Activated naive CD8-positive, alpha-beta T cell treated with anti-CD3 and anti-CD28 coated beads for 36 hours (primary cell): Measurements from ENCODE around the gene NXN. TPM values are rescaled to one million over a fixed set of nuclear protein-coding genes. Genes with fewer than 3 reads are reported as not detected.

Experiments used
- DNase-seq: peaks from one replicate; pipeline ENCODE4 v3.0.0; 2021
- H3K27ac Mint-ChIP-seq: one replicate; pipeline ENCODE4 v1.8.0; 2022; ENCODE audit warnings: mild to moderate bottlenecking, moderate library complexity, mixed read lengths
- H3K27me3 Mint-ChIP-seq: one replicate; pipeline ENCODE4 v1.8.0; 2022; ENCODE audit warnings: mild to moderate bottlenecking, mixed read lengths
- H3K36me3 Mint-ChIP-seq: one replicate; pipeline ENCODE4 v1.8.0; 2021; ENCODE audit warnings: mild to moderate bottlenecking, mixed read lengths
- H3K4me1 Mint-ChIP-seq: one replicate; pipeline ENCODE4 v1.8.0; 2021; ENCODE audit warnings: mixed read lengths
- H3K4me3 Mint-ChIP-seq: one replicate; pipeline ENCODE4 v1.8.0; 2022; ENCODE audit warnings: mild to moderate bottlenecking, moderate library complexity, mixed read lengths
- H3K9me3 Mint-ChIP-seq: one replicate; pipeline ENCODE4 v1.8.0; 2022; ENCODE audit warnings: mixed read lengths
- total RNA-seq, 2 experiments: library from RNA; stranded (reverse); gene quantifications; one replicate each; pipeline ENCODE4 v1.2.3, GENCODE V29; 2021

Gene NXN
- total RNA-seq, 2 experiments from 2014 or later, result 0.48 to 0.49 TPM

DNA sequence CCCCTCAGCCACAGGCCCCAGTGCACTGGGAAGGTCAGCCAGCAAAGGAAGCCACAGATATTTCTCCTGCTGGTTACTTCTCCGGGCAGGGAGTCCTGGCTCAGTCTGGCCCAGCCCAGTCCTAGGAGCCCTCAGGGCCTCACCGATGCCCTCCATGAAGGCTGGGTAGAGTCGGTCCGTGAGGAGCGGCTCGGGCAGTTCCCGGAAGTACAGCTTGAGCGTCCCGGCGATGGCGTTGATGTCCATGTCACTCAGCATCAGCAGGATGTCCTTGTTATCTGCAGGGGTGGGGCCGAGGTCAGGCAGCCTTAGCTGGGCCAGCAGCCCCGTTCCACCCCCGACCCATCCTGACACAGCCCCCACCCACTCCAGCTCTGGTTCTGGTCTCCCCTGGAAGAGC, 31.0 kb upstream of the NXN start:
- Mint-ChIP-seq H3K4me1 (peaks cover 4% of the 10 kb centered on the region), H3K27ac (no peak overlapping the region), H3K27me3 (no peaks in the 10 kb centered on the region), H3K36me3 (no peaks in the 10 kb centered on the region), H3K9me3 (no peaks in the 10 kb centered on the region), H3K4me3 (no peak overlapping the region)
- no peak for DNase-seq

DNA sequence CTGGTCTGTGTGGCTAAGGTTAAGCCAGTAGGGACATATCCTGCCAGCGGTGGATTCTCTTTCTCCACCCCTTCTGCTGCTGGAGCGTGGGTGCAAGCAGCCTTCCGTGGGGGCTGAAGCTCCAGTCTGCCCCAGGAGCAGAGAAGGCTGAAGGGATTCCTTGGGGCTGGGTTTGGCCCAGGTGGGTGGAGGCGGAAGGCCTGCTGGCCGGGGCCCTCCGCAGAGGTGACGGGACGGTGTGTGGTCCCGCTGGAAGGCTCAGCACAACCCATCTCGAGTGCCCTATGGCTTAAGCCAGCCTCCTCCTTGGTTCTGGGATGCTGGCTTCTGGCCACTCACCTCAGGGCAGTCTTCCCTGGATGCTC, 30.5 kb upstream of the NXN start:
- no peaks in the 10 kb centered on the region for H3K9me3 Mint-ChIP-seq
- no peak overlapping the region for H3K4me3 Mint-ChIP-seq
- no peak for DNase-seq
- no peak overlapping the region for H3K27ac Mint-ChIP-seq
- peaks cover 10% of the 10 kb centered on the region for H3K4me1 Mint-ChIP-seq
- H3K36me3 Mint-ChIP-seq, result no peaks in the 10 kb centered on the region
- no peaks in the 10 kb centered on the region for H3K27me3 Mint-ChIP-seq

DNA sequence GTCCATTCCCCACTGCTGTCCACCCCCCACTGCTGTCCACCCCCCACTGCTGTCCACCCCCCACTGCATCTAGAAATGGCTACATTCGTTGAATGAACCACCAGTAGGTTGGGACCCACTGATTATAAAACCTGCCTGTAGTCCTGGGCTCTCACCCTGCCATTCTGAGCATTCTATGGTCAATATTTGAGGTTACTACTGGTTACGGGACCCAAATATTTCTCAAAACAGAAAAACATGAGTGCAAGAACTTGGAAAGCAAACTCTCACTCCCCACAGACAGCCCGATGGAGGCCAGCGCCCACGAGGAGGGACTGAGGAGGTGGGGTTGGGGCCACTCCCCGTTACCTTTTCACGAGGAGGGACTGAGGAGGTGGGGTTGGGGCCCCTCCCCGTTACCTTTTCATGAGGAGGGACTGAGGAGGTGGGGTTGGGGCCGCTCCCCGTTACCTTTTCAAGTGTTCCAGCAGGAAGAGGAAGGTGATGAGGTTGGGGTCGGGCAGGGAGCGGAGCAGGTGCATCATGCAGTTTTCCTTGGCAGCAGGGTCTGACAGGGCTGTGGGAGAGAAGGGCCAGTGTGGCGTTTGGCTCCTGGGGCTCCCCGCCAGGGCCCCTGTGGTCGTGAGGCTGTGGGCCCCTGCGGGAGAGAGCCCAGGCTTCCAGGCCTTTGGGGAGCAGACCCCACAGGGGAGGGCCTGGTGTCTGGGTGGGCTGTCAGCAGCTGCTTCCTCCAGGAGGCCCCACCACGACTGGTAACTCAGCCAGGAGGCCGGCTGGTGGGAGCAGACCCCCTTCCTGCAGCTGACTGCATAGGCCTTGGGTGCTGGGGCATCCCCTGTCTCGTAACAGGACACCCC, 29.9 kb upstream of the NXN start:
- Mint-ChIP-seq H3K36me3 (no peaks in the 10 kb centered on the region), H3K4me3 (no peak overlapping the region)

DNA sequence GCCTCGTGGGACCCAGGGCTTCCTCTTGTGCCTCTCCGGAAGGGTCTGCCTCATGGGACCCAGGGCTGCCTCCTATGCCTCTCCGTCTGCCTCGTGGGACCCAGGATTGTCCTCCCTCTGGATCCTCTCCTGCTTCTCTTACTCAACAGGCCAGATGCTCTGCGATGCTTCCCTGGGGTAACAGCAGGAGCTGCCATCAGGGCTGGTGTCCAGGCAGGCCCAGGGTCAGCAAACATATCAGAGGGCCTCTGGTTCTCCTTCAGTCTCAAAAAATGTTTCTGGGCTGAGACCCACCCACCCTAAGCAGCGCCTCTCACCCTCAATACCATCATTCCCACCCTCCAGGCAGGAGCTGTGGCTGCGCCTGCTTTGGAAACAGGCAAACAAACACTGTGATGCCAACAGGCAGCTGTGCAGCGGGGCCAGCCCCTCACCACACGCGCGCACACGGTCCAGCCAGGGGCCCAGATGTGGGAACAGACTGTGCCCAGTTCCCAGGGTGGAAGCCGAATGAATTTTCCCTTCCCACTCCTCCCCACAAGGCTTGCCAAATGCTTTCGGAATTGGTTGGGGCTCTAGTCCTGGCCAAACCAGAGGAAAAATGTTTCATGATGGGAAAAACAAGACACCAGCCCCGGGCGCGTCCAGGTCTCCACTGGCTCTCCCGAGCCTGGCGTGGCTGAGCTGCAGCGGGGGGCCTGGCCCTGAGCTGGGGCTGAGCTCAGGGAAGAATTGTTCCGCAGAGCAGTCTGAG, 28.6 kb upstream of the NXN start:
- no peak overlapping the region for H3K4me3 Mint-ChIP-seq
- H3K9me3 Mint-ChIP-seq, result no peaks in the 10 kb centered on the region
- H3K36me3 Mint-ChIP-seq, result no peaks in the 10 kb centered on the region
- peaks cover 12% of the 10 kb centered on the region for H3K4me1 Mint-ChIP-seq
- H3K27me3 Mint-ChIP-seq, result no peaks in the 10 kb centered on the region
- no peak overlapping the region for H3K27ac Mint-ChIP-seq
- DNase-seq, result no peak

More for the DNA sequence above, 29.9 kb upstream of the NXN start:
- Mint-ChIP-seq H3K4me1 (peaks cover 12% of the 10 kb centered on the region), H3K27me3 (no peaks in the 10 kb centered on the region), H3K27ac (no peak overlapping the region), H3K9me3 (no peaks in the 10 kb centered on the region)
- no peak for DNase-seq

DNA sequence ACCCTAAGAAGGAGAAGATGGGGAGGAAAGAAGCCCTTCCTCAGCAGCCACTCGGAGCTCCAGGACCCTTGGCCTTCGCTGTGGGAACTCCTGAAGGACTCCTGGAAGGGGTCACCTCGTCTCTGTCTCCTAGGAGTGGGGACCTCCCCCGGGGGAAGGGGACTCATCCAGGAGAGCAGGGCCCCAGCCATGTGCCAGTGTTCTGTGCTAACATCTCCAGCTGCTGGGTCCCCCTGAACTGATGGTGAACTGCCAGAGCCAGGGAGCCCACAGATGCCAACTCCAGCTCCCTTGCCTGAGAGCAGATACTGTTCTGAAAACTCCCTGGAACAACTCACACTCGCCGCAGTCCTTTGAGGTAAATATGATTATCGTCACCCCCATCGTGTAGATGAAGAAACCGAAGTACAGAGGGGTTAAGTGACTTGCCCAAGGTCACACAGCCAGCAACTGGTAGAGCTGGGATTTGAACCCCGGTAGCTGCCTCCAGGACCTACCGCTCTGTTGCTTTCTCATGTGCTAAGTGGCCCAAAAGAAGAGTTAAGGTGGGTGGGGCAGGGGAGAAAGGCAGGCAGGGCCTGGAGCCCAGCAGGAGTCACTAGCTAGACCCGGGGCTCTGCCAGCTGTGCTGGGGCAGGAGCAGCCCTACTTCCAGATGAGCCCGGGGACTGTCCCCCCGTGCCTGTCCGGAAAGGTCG, 27.9 kb upstream of the NXN start:
- no peak for DNase-seq
- Mint-ChIP-seq H3K36me3 (no peaks in the 10 kb centered on the region), H3K27ac (no peak overlapping the region), H3K4me3 (no peak overlapping the region), H3K4me1 (peaks cover 12% of the 10 kb centered on the region), H3K9me3 (no peaks in the 10 kb centered on the region), H3K27me3 (no peaks in the 10 kb centered on the region)

DNA sequence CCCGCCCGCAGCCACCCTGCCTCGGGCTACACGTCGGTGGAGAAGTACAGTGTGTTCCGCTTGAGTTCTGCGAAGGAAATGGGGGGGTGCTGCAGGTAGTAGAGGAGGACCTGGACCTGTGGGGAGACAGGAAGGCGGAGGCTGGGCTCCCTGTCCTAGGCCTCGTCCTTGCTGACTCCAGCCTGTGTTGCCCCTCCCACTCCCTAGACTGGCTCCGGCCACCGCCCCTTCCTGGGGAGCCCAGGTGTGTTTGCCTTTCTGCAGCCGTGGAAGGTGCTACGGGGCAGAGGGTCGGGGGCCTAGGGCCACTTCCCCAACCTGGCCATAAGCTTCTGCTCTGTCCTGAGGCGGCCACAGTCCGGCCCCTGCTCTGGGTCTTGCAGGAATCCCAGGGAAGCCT, 26.5 kb upstream of the NXN start:
- Mint-ChIP-seq H3K27ac (peak overlapping the region; percentile 47), H3K9me3 (no peaks in the 10 kb centered on the region), H3K36me3 (peaks cover 5% of the 10 kb centered on the region), H3K4me3 (no peak overlapping the region), H3K27me3 (no peaks in the 10 kb centered on the region), H3K4me1 (peaks cover 12% of the 10 kb centered on the region)
- no peak for DNase-seq

DNA sequence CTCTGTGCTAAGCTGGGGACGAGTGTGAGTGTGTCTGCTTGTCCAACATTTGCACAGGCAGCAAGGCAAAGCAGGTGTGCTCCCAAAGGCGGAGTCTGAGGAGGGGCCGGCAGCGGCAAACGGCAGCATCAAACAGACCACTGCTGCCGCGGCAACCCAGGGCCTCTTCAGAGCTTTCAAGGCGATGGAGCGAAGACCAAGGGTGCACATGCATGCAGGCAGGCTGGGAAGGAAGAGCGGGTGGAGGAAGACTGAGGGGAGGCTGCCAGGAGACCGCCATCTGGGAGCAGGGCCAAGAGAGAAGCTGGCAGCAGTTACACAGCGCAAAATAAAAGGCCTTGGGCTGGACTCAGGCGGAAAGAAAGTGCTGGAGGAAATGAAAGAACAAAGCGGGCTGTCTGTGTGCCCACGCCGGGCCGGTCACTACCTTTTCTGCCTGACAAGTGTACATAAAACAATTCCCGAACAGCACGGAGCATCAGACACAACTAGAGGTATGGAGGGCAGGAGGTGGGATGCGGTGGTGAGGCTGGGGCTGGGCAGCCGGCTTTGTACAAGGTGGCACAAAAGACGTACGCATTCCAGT, 25.9 kb upstream of the NXN start:
- Mint-ChIP-seq H3K4me3 (peak overlapping the region; percentile 22), H3K9me3 (no peaks in the 10 kb centered on the region), H3K36me3 (peaks cover 8% of the 10 kb centered on the region), H3K27ac (peak overlapping the region; percentile 47), H3K4me1 (peaks cover 12% of the 10 kb centered on the region), H3K27me3 (no peaks in the 10 kb centered on the region)
- no peak for DNase-seq

DNA sequence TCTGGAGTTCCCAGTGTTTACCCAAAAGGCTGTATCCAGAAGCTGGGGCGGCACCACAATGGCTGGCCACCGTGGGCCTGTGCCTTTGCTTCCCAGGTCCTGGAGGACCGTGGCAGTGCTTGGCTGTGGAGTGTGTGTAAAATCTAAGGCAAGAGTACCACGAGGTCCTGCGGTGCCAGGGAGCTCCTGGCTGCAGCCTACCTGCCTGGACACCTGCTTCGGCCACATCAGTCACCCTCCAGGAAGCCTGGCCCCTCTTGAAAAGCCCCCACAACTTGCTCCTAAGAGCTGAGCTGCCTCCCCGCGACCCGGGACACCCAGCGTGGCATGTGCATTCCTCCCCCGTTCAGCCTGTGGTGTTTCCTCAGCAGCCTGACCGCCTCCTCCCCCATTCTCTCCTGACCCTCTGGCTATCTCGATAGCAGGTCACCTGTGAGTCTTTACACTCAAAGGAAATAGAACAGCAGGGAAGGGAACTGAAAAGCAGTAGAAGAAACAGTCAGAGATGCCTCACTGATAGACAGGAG, 25.3 kb upstream of the NXN start:
- Mint-ChIP-seq H3K27me3 (no peaks in the 10 kb centered on the region), H3K4me1 (peaks cover 12% of the 10 kb centered on the region), H3K4me3 (no peak overlapping the region), H3K9me3 (no peaks in the 10 kb centered on the region), H3K36me3 (peaks cover 11% of the 10 kb centered on the region), H3K27ac (no peak overlapping the region)
- no peak for DNase-seq

DNA sequence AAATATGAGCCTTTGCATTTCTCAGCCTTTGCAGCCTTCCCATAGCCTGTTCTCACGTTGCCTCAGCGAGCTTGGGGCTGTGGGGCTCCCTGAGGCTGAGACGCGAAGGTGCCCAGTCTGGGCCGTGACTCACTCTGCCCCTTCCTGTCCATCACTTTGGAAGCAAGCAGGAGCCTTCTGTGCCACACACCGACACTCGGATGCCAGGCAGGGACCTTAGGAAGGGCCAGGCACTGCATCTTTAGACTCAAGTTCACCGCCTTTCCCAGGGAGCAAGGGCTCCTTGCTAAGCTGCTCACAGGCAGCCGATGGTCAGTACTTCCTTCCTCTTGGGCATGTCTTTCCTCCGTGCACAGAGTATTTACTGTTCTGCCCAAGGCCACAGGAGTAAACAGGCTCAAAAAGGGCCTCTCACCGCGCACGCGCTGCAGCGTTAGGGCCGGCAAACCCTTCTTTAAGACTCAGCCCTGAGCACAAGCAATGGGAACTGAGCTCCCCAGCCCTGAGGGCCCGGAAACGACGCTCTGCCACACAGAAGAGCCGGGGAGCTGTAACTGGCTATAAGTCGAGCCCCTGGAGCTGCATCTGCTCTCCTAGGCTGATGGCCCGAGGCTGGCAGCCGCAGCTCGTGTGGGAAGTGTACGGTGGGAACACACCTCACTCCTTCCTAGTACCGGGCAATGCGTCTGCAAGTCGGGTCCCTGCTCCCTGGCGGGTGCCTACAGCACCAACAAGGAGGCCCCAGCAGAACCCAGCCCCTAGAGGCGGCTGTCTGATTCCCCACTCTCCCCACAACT, 24.6 kb upstream of the NXN start:
- H3K36me3 Mint-ChIP-seq, result peaks cover 16% of the 10 kb centered on the region
- no peaks in the 10 kb centered on the region for H3K9me3 Mint-ChIP-seq
- H3K4me3 Mint-ChIP-seq, result no peak overlapping the region
- H3K27me3 Mint-ChIP-seq, result no peaks in the 10 kb centered on the region
- no peak for DNase-seq
- H3K4me1 Mint-ChIP-seq, result peaks cover 16% of the 10 kb centered on the region
- H3K27ac Mint-ChIP-seq, result no peak overlapping the region

DNA sequence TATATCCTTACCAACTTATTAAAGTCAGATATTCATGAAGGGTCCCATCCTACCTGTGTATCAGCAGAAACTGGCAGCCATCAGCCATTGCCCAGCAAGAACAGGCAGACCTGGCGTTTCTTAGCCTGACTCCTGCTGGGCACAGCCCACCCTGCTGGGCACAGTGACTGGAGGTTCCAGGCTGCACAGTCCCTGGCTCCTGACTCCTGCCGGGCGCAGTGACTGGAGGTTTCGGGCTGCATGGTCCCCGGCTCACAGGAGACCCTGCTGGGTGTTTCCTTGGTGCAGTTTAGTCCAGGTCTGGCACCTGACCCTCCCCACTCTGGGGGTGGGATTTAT, 24.0 kb upstream of the NXN start:
- no peak overlapping the region for H3K4me3 Mint-ChIP-seq
- no peaks in the 10 kb centered on the region for H3K27me3 Mint-ChIP-seq
- peaks cover 21% of the 10 kb centered on the region for H3K4me1 Mint-ChIP-seq
- no peak overlapping the region for H3K27ac Mint-ChIP-seq
- DNase-seq, result no peak
- H3K36me3 Mint-ChIP-seq, result peaks cover 16% of the 10 kb centered on the region
- H3K9me3 Mint-ChIP-seq, result no peaks in the 10 kb centered on the region

DNA sequence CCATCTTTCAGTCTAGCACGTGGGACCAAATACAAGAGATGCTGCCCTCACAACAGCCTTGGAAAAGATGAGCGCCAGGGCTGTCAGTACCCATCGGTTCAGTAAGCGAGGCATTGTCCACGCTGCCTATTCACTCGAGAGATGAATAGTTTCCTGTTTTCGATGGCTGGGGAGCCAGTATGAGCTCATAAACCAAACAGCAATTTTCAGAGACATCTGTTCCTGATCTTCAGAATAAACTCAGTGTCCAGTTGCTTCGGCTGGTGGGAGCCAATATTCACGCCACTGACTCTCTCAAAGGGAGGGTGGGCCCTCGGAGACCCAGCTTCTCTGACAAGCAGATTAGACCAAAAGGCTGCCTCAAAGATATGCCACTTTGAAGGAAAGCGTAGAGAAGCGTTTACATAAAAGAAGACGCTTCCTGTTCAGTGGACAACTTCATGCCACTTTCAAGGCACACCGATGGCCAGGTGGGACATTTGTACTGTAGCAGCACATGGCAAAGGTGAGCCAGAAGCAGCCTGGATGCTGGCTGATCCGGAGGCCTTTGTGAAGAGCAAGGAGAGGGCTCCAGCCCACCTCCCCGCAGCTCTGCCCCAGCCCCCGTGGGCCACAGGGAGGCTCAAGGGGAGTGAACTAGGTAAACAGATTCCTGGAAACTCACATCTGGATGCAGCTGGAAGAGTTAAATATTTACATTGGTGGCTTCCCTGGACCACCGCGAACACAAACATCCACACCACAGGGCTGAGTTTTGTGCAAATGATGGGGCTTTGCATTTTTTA, 23.4 kb upstream of the NXN start:
- Mint-ChIP-seq H3K36me3 (peaks cover 18% of the 10 kb centered on the region), H3K4me3 (no peak overlapping the region), H3K4me1 (peaks cover 26% of the 10 kb centered on the region), H3K27ac (no peak overlapping the region), H3K9me3 (no peaks in the 10 kb centered on the region), H3K27me3 (no peaks in the 10 kb centered on the region)
- DNase-seq, result no peak

DNA sequence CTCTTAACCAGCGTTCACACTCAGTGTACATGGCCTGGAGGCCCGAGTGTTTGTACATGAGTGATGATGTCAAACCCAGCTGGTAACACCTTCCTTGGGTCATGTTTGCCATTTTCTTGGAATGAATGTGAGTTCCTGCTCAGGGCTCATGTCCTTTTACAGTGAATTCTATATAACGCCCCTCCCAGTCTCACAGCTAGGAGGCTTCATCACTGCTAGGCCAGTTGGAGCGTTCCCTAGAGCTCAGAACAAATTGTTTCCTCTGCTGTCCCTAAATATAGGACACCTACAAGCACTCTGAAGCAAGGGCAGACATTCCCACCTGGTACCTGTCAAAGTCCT, 22.8 kb upstream of the NXN start:
- H3K27me3 Mint-ChIP-seq, result no peaks in the 10 kb centered on the region
- peaks cover 18% of the 10 kb centered on the region for H3K36me3 Mint-ChIP-seq
- no peak overlapping the region for H3K27ac Mint-ChIP-seq
- H3K9me3 Mint-ChIP-seq, result no peaks in the 10 kb centered on the region
- H3K4me1 Mint-ChIP-seq, result peaks cover 29% of the 10 kb centered on the region
- DNase-seq, result no peak
- H3K4me3 Mint-ChIP-seq, result no peak overlapping the region

DNA sequence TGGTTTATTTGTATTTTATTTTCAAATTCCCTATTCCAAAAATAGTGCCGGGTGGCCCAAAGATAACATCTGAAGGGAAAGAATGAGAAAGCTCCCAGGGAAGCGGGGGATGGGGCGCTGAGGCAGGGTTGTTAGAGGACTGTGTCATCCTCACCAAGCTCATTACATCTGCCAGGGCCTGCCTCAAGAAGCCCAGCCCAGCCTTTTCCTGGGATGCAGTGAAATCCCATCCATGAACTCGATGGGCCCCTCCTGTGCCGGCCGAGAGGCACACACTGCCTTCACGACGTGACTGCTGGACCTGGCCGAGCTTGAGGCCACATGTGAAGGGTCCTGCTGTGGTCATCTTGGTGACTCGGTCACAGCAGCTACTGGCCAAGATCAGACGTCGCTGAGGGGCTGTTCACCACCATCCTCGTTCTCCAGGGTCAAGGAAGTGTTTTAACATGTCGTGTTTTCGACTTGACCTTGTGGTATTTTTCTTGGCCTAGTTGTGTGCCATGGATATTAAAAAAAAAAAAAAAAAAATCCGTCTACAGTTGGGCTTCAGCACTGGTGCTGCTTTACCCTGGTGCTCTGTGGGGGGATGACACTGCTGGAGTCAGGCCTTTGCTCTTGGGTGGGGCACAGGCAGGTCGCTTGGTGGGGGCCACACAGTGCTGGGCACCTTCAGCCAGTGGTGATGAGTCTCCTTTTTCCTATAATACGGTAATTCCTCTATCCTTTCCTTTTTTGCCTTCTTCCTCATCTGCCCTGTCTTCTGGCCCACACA, 22.2 kb upstream of the NXN start:
- Mint-ChIP-seq H3K9me3 (no peaks in the 10 kb centered on the region), H3K4me1 (peaks cover 29% of the 10 kb centered on the region), H3K36me3 (peaks cover 18% of the 10 kb centered on the region), H3K4me3 (no peak overlapping the region), H3K27me3 (no peaks in the 10 kb centered on the region), H3K27ac (no peak overlapping the region)
- DNase-seq, result no peak
